ENCODE results near the gene TCF7L1. TPM values are rescaled to one million over a fixed set of nuclear protein-coding genes. Genes with fewer than 3 reads are reported as not detected.

TCF7L1 gene
- total RNA-seq, 1 donor from 2014 or later: 10.3 TPM

DNA sequence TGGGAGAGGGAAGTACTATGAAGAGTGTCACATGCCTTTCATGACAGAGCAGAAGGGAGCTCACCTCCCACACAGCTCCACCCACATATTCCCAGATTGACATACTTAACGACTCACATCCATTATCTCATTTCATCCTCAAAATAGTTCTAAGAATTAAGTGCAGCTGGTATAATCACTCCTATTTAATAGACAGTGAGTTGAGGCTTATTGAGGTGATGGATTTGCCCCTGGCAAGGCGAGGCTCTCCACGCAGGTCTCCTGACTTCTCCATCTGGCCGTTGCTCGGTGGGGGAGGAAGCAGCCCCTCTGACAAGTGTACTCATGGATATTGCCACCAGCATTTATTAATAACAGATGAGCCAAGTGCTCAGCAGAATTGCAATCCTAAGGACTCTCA is 113.2 kb downstream of the TCF7L1 start:
- H3K27ac ChIP-seq: peak overlapping the region; percentile 24 to 39
- no peaks in the 10 kb centered on the region for H3K36me3 ChIP-seq
- no peak overlapping the region for H3K4me3 ChIP-seq
- no peak for DNase-seq (ENCODE audit: low spot score in 2 of 2)
- H3K27me3 ChIP-seq: no peaks in the 10 kb centered on the region
- H3K4me1 ChIP-seq: peaks cover 12 to 45% of the 10 kb centered on the region in 2 donors
- intact Hi-C loops (cut with DNase I): no loop called here
- H3K9me3 ChIP-seq: no peaks in the 10 kb centered on the region
- TF ChIP-seq, protein P1, sequence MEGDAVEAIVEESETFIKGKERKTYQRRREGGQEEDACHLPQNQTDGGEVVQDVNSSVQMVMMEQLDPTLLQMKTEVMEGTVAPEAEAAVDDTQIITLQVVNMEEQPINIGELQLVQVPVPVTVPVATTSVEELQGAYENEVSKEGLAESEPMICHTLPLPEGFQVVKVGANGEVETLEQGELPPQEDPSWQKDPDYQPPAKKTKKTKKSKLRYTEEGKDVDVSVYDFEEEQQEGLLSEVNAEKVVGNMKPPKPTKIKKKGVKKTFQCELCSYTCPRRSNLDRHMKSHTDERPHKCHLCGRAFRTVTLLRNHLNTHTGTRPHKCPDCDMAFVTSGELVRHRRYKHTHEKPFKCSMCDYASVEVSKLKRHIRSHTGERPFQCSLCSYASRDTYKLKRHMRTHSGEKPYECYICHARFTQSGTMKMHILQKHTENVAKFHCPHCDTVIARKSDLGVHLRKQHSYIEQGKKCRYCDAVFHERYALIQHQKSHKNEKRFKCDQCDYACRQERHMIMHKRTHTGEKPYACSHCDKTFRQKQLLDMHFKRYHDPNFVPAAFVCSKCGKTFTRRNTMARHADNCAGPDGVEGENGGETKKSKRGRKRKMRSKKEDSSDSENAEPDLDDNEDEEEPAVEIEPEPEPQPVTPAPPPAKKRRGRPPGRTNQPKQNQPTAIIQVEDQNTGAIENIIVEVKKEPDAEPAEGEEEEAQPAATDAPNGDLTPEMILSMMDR (IDR thresholded peaks at IDR 0.05): no peak

DNA sequence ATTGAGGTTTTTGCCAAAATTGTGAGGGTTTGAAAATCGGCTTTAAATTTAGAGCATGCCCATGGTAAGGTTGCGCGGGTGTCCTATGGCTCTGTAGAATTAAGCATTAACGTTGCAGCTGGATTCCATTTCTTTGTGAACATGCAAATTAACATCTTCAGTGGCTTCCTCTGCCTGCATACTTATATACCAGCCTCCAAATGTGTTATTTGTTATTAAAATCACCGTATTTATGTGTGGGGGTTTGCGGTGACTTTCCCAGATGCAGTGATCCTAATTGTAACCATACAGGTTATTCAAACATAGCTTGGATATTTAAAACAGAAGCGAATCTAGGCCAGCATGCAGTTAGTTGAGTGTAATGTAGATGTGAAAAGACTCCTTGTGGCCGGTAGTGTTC is 114.4 kb downstream of the TCF7L1 start:
- intact Hi-C loops (cut with DNase I): no loop called here
- H3K4me1 ChIP-seq: peaks cover 12 to 34% of the 10 kb centered on the region in 2 donors
- H3K4me3 ChIP-seq: no peak overlapping the region
- TF ChIP-seq, protein P1 (IDR thresholded peaks at IDR 0.05): no peak
- H3K9me3 ChIP-seq: no peaks in the 10 kb centered on the region
- H3K36me3 ChIP-seq: no peaks in the 10 kb centered on the region
- no peak for DNase-seq (ENCODE audit: low spot score in 2 of 2)
- H3K27me3 ChIP-seq: no peaks in the 10 kb centered on the region
- H3K27ac ChIP-seq: peak overlapping the region; percentile 80 to 82

DNA sequence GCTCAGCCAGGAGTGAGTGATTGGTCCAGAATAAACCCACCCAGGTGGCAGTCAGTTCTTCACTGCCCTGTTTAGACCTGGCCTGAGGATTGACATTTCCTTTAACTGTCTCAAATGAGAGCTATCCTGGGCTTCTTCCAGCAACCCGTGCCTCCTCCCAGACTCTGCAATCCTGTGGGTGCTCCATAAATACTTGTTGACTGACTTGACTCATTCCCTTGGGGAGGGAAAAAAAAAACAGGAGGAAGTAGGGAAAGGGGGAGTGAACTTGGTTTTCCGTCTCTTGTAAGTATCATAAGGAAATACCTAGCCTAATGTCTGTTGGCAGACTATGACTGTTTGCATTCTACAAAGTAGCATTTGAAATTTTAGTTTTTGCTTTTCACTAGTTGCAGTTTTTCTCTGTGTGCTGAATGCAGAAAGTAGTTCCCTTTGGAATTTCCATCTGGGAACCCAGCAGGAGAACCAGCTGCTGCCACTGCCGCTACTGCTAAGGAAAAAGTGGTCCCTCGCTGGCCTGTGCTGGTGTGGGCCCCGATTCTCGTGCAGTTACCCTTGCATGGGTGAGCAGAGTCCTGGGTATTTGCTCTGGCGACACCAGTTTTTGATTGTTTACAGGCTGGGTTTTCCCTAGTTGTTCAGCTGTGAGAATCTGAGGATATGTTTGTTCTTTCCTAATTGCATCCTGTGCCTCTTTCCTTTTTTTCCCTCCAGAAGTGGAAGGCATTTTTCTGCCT is 115.7 kb downstream of the TCF7L1 start:
- H3K4me3 ChIP-seq: peak overlapping the region in 1 of 2 donors; percentile 29
- H3K36me3 ChIP-seq: no peaks in the 10 kb centered on the region
- H3K27ac ChIP-seq: peak overlapping the region; percentile 80 to 82
- H3K27me3 ChIP-seq: no peaks in the 10 kb centered on the region
- no peaks in the 10 kb centered on the region for H3K9me3 ChIP-seq
- intact Hi-C loops (cut with DNase I): no loop called here
- peak in 1 of 2 donors; percentile 80 for DNase-seq (ENCODE audit: low spot score in 2 of 2)
- peaks cover 12 to 34% of the 10 kb centered on the region in 2 donors for H3K4me1 ChIP-seq
- TF ChIP-seq, protein P1 (IDR thresholded peaks at IDR 0.05): no peak

DNA sequence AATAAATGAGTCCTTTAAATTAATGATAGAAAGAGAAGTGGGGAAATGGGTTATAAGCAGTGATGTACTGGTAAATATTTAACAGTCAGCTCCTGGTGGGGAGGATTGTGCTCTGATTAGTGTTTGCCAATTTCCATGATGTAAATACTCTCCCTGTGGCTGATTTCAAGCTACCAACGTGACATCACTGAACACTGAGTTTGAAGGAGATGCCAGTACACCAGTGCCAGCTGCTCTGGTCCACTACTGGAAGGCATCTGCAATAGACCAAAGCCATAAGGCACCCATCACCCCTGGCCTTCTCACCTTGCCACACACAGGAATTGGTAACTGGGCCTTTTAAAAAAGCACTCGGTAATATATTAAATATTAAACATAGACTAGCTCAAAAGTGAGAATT is 116.9 kb downstream of the TCF7L1 start:
- intact Hi-C loops (cut with DNase I): no loop called here
- no peak overlapping the region for H3K4me3 ChIP-seq
- H3K27ac ChIP-seq: peak overlapping the region; percentile 80 to 82
- peaks cover 15 to 41% of the 10 kb centered on the region in 2 donors for H3K4me1 ChIP-seq
- H3K36me3 ChIP-seq: no peaks in the 10 kb centered on the region
- no peaks in the 10 kb centered on the region for H3K9me3 ChIP-seq
- TF ChIP-seq, protein P1 (IDR thresholded peaks at IDR 0.05): no peak
- no peaks in the 10 kb centered on the region for H3K27me3 ChIP-seq
- no peak for DNase-seq (ENCODE audit: low spot score in 2 of 2)

DNA sequence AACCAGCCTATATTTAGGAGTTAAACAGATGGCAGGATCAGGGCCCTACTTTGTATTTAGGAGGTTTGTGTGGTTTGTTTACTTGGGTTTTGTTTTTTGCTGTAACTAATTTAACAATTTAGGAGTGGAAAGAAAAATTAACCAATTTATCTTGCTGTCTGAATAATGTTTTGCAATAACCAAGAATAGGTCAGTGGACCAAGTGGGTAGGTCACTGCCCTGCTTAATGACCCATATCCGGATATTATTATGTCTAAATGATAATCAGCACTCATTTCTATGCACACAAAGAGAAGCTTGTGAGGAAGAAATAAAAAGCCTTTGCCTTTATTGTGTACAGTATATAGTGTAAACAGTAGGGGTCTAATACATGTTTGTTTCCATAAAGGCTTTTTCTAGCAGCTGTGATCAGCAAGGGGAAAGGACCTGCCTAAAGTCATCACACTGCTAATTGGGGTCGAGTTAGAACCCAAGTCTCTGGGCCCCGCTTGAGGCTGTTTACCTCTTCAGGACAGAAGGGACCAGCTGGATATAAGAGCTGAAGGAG is 118.0 kb downstream of the TCF7L1 start:
- Histone ChIP-seq H3K27ac (no peak overlapping the region), H3K36me3 (no peaks in the 10 kb centered on the region), H3K27me3 (no peaks in the 10 kb centered on the region), H3K4me1 (peaks cover 22 to 50% of the 10 kb centered on the region in 2 donors), H3K4me3 (no peak overlapping the region), H3K9me3 (no peaks in the 10 kb centered on the region)
- TF ChIP-seq, protein P1 (IDR thresholded peaks at IDR 0.05): no peak
- no peak for DNase-seq (ENCODE audit: low spot score in 2 of 2)
- intact Hi-C loops (cut with DNase I): no loop called here
